Measurements from ENCODE around the gene SLC15A5. TPM values are rescaled to one million over a fixed set of nuclear protein-coding genes. Genes with fewer than 3 reads are reported as not detected.

The SLC15A5 gene
- not detected for total RNA-seq

- ATAC-seq = no peak
These were observed at the start of gene SLC15A5 for GRCh38 chr12:16277585-16277984. Gene SLC15A5, minus strand, starts transcription at chr12:16277685. Its CDS starts 0 bp downstream, at chr12:16277685.

GRCh38 chr12:16325426-16325825 lies 47.9 kb upstream of the SLC15A5 start:
- ATAC-seq (no peak), DNase-seq (ENCODE audit: low spot score) (no peak)
- intact Hi-C loops (cut with DNase I) = no loop called here

More at GRCh38 chr12:16277585-16277984, at the start of gene SLC15A5:
- no peak for DNase-seq (ENCODE audit: low spot score)
- intact Hi-C loops (cut with DNase I) = no loop called here

GRCh38 chr12:16324772-16325171 lies 47.3 kb upstream of the SLC15A5 start:
- ATAC-seq (no peak), DNase-seq (ENCODE audit: low spot score) (no peak)
- intact Hi-C loops (cut with DNase I) = no loop called here

- DNase-seq (ENCODE audit: low spot score) = no peak
- intact Hi-C loops (cut with DNase I) = no loop called here
- no peak for ATAC-seq
These were observed 46.8 kb upstream of the SLC15A5 start for GRCh38 chr12:16324272-16324671.

GRCh38 chr12:16323638-16324037 lies 46.2 kb upstream of the SLC15A5 start:
- DNase-seq (ENCODE audit: low spot score) = no peak
- ATAC-seq = no peak
- intact Hi-C loops (cut with DNase I) = no loop called here

GRCh38 chr12:16323010-16323409 lies 45.5 kb upstream of the SLC15A5 start:
- DNase-seq (ENCODE audit: low spot score) = no peak
- no peak for ATAC-seq
- intact Hi-C loops (cut with DNase I) = no loop called here

- no peak for ATAC-seq
- DNase-seq (ENCODE audit: low spot score) = no peak
- intact Hi-C loops (cut with DNase I) = no loop called here
These were observed 33.4 kb upstream of the SLC15A5 start for GRCh38 chr12:16310934-16311333.

- no peak for DNase-seq (ENCODE audit: low spot score)
- intact Hi-C loops (cut with DNase I) = no loop called here
- ATAC-seq = peak; percentile 48
These were observed 30.5 kb upstream of the SLC15A5 start for GRCh38 chr12:16307856-16308475.

GRCh38 chr12:16303939-16304338 lies 26.5 kb upstream of the SLC15A5 start:
- intact Hi-C loops (cut with DNase I) = no loop called here
- no peak for DNase-seq (ENCODE audit: low spot score)
- ATAC-seq = no peak

GRCh38 chr12:16300736-16301135 lies 23.3 kb upstream of the SLC15A5 start:
- peak; percentile 62 for DNase-seq (ENCODE audit: low spot score)
- intact Hi-C loops (cut with DNase I) = no loop called here
- ATAC-seq = peak; percentile 96

GRCh38 chr12:16300122-16300521 lies 22.6 kb upstream of the SLC15A5 start:
- ATAC-seq = peak; percentile 77
- no peak for DNase-seq (ENCODE audit: low spot score)
- intact Hi-C loops (cut with DNase I) = no loop called here

- DNase-seq (ENCODE audit: low spot score) (peak; percentile 56), ATAC-seq (peak; percentile 34)
- intact Hi-C loops (cut with DNase I) = no loop called here
These were observed 21.9 kb upstream of the SLC15A5 start for GRCh38 chr12:16299403-16299802.

GRCh38 chr12:16297521-16297920 lies 20.0 kb upstream of the SLC15A5 start:
- DNase-seq (ENCODE audit: low spot score) = no peak
- ATAC-seq = no peak
- intact Hi-C loops (cut with DNase I) = no loop called here

GRCh38 chr12:16294376-16294956 lies 17.0 kb upstream of the SLC15A5 start:
- ATAC-seq (no peak), DNase-seq (ENCODE audit: low spot score) (no peak)
- intact Hi-C loops (cut with DNase I) = no loop called here

GRCh38 chr12:16291032-16291431 lies 13.5 kb upstream of the SLC15A5 start:
- intact Hi-C loops (cut with DNase I) = no loop called here
- no peak for DNase-seq (ENCODE audit: low spot score)
- no peak for ATAC-seq

- DNase-seq (ENCODE audit: low spot score) = no peak
- ATAC-seq = no peak
- intact Hi-C loops (cut with DNase I) = no loop called here
These were observed 8.1 kb upstream of the SLC15A5 start for GRCh38 chr12:16285586-16285985.

GRCh38 chr12:16282978-16283377 lies 5.5 kb upstream of the SLC15A5 start:
- intact Hi-C loops (cut with DNase I) = no loop called here
- DNase-seq (ENCODE audit: low spot score) (no peak), ATAC-seq (no peak)

- intact Hi-C loops (cut with DNase I) = no loop called here
- no peak for ATAC-seq
- DNase-seq (ENCODE audit: low spot score) = no peak
These were observed 4.6 kb upstream of the SLC15A5 start for GRCh38 chr12:16282081-16282480.

- ATAC-seq (peak; percentile 41), DNase-seq (ENCODE audit: low spot score) (no peak)
These were observed 3.7 kb upstream of the SLC15A5 start for GRCh38 chr12:16281157-16281556.

GRCh38 chr12:16272222-16272621 lies 5.3 kb downstream of the SLC15A5 start:
- ATAC-seq (no peak), DNase-seq (ENCODE audit: low spot score) (no peak)
- intact Hi-C loops (cut with DNase I) = no loop called here

More at GRCh38 chr12:16281157-16281556, 3.7 kb upstream of the SLC15A5 start:
- intact Hi-C loops (cut with DNase I) = no loop called here

- DNase-seq (ENCODE audit: low spot score) (no peak), ATAC-seq (no peak)
- intact Hi-C loops (cut with DNase I) = no loop called here
These were observed 6.4 kb downstream of the SLC15A5 start for GRCh38 chr12:16271062-16271461.

Measured in sciatic nerve (tissue), 2 donors.